Fibroblast of mammary gland (primary cell): Measurements from ENCODE around the gene ADCK1.

Source experiments
- DNase-seq: peaks from one replicate; pipeline ENCODE4 v3.0.0-alpha.2; 2010; ENCODE audit warnings: low read depth
- H3K4me3 ChIP-seq: 2 replicates; pipeline ENCODE4 v1.5.1; 2011; ENCODE audit warnings: low read depth, mild to moderate bottlenecking, low read length, moderate library complexity; ENCODE audit not compliant: control insufficient read depth
- TF ChIP-seq, protein P1 (sequence below): conservative IDR thresholded peaks from 2 replicates; pipeline ENCODE4 v1.5.1; 2011; ENCODE audit warnings: low read depth, low read length, inconsistent platforms; ENCODE audit not compliant: control insufficient read depth, insufficient read depth

The ADCK1 gene

DNA sequence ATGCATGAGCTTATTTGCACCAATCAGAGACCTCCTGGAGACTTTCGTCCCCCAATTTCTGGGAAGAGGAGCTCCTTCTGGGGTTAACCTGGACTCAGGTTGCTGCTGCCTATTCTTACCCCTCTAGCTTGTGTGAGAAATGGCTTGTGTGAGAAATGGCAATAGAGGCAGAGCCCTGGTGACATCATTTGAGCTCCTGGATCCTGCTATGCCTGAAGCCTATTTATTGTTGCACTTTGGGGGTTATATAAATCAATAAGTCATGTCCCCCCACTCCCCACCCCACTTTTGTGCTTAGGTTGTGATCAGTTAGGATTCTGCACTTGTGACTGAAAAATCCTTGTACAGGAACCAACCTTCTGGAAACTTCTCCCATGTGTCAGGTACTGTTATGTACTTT, 167.2 kb downstream of the ADCK1 start:
- DNase-seq, result no peak
- TF ChIP-seq, protein P1, sequence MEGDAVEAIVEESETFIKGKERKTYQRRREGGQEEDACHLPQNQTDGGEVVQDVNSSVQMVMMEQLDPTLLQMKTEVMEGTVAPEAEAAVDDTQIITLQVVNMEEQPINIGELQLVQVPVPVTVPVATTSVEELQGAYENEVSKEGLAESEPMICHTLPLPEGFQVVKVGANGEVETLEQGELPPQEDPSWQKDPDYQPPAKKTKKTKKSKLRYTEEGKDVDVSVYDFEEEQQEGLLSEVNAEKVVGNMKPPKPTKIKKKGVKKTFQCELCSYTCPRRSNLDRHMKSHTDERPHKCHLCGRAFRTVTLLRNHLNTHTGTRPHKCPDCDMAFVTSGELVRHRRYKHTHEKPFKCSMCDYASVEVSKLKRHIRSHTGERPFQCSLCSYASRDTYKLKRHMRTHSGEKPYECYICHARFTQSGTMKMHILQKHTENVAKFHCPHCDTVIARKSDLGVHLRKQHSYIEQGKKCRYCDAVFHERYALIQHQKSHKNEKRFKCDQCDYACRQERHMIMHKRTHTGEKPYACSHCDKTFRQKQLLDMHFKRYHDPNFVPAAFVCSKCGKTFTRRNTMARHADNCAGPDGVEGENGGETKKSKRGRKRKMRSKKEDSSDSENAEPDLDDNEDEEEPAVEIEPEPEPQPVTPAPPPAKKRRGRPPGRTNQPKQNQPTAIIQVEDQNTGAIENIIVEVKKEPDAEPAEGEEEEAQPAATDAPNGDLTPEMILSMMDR, result no peak
- no peak overlapping the region for H3K4me3 ChIP-seq

DNA sequence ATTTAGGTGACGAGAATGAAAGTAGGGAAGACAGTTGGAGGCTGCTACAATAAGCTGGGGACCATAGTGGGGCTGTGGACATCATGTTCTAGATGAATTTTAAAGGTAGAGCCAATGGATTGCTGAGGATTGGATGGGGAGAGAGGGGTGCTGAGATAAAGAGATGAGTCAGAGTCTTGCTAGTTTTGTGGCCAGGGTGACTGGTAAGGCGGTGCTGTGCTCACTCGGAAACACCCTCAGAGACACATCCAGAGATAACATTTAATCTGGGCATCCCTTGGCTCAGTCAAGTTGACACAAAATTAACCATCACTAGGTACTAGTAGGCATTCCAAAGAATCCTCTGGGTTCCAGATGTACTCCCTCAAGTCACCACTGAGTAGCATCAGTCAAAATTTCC, 170.7 kb downstream of the ADCK1 start:
- DNase-seq, result no peak
- TF ChIP-seq, protein P1, result no peak
- no peak overlapping the region for H3K4me3 ChIP-seq

DNA sequence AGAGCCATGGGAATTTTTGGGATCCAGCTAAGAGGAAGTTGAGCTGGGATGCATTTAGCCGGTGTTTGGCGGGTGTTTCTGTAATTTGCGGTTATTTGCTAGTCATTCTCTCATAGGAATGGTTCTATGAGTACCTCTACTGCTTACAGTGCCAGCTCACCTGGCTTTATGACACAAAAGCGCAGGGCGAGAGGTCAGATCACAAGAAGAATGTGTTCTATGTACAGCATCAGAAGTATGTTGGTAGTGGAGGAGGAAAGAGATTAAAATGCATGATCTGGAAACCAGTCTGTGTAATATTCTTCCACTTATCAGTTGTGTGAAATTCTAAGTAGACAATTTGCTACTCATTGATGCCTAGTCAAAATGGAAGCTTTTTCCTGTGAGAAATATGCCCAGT, 173.3 kb downstream of the ADCK1 start:
- no peak for DNase-seq
- H3K4me3 ChIP-seq, result no peak overlapping the region
- TF ChIP-seq, protein P1, result no peak

DNA sequence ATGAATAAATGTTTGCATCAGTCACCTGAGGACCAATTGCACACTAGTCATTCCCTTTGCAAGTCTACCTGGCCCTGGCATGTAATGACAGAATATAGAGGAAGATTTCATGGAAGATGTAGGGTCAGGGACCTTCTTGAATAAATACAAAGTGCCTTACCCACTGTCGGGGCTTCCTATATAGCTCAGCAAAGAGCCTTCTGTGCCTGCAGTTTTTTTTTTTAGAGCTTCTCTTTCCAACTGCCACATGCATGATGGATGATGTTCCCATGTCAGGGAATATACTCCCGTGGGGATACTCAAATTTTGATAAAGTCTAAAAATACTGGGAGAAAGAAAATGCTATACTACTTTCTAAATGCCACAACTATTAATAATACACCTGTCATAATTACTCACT, 176.7 kb downstream of the ADCK1 start:
- DNase-seq, result no peak
- H3K4me3 ChIP-seq, result no peak overlapping the region
- TF ChIP-seq, protein P1, result no peak

DNA sequence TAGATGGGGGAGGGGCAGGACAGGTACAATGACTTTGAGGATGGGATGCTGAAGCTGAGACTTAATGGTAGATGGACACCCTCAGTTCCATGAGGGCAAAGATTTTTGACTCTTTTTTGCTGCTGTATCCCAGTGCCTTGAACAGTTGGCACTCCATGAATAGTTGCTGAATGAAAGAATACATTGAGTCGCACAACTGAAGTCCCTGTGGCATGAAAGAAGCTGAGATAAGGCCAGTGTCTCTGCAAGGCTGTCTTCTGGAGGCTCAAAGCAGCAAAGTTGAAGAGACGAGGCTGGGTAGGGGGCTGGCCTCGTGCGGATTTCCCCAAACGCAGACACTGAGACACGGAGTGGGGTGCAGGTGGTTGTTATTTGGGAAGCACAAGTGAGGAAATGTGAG, 179.3 kb downstream of the ADCK1 start:
- TF ChIP-seq, protein P1, result no peak
- H3K4me3 ChIP-seq, result no peak overlapping the region
- no peak for DNase-seq

DNA sequence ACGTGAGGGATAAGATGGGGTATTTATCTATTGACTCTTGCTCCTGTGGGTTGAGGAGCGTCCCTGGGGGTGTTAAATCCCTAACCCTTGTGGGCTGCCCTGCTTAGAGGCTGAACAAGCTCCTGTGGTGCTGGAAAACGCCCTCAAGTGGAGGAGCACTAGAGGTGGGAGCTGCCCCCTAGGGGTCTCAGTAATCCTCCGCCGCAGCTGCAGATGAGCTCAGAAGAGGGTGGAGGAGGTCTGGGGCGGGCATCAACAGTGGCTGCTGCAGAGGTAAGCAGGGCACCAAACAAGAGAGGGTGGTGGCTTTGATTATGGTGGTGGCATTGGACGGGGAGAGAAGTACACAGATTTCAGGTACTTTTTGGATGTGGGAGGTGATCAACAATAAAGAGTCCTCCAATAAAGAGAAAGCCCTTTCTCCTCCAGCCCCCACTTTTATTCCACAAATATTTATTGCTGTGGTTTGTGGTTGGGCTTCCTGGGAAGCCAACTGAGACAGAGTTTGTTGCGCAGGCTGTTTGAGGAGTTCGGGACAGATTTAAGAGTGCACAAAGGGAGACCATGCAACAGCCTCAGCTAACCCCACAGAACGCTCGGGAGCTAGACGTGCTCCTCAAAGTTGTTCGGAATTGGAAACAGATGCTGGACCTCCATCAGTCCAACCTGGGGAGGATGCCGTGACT, 179.9 kb downstream of the ADCK1 start:
- peak; percentile 64 for DNase-seq
- TF ChIP-seq, protein P1, result no peak
- no peak overlapping the region for H3K4me3 ChIP-seq
